Keratinocyte (primary cell): ENCODE results near the gene THTPA.

Experiments
- CTCF ChIP-seq, 3 experiments: IDR thresholded peaks in 1 of 3; conservative IDR thresholded peaks in 1 of 3; optimal IDR thresholded peaks in 1 of 3; 2 replicates in 2 of 3; 3 replicates in 1 of 3; pipeline versions ENCODE3 to v1.5.1; 2011; ENCODE audit warnings: low read length in 3 of 3, mild to moderate bottlenecking in 3 of 3, moderate library complexity in 2 of 3, control low read depth in 1 of 3, inconsistent platforms in 1 of 3; ENCODE audit not compliant: insufficient read depth in 2 of 3; ENCODE audit errors: extremely low read depth in 1 of 3
- EZH2 ChIP-seq: IDR thresholded peaks from one replicate; pipeline ENCODE4 v1.6.1; 2012; ENCODE audit warnings: inconsistent platforms, mild to moderate bottlenecking, low read length, moderate library complexity

GRCh38 chr14:23566778-23567185 is 10.7 kb downstream of the THTPA start:
- TF ChIP-seq EZH2 (no peak), CTCF (optimal IDR thresholded peaks at IDR 0.05 in 1 of 3, IDR thresholded peaks at IDR 0.05 in 1 of 3, conservative IDR thresholded peaks at IDR 0.05 in 1 of 3; ENCODE audit: extremely low read depth in 1 of 3, insufficient read depth in 2 of 3, low read length in 3 of 3) (no peak)
